ENCODE data around the gene GCSAM.

DNA sequence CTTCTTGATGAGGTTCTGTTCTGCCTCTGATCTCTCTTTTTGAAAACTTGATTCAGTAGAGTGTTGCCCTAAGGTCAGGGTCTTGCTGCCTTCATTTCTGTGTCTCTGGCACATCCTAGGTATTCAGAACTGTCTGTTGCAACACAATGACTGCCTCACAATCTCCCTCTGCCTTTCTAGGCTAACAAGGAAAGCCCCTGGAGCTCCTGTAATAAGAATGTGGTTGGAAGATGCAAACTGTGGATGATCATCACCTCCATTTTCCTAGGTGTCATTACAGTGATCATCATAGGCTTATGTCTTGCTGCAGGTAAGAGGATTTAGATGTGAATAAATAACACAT is 39.9 kb downstream of the GCSAM start:
- TF ChIP-seq, protein P1, sequence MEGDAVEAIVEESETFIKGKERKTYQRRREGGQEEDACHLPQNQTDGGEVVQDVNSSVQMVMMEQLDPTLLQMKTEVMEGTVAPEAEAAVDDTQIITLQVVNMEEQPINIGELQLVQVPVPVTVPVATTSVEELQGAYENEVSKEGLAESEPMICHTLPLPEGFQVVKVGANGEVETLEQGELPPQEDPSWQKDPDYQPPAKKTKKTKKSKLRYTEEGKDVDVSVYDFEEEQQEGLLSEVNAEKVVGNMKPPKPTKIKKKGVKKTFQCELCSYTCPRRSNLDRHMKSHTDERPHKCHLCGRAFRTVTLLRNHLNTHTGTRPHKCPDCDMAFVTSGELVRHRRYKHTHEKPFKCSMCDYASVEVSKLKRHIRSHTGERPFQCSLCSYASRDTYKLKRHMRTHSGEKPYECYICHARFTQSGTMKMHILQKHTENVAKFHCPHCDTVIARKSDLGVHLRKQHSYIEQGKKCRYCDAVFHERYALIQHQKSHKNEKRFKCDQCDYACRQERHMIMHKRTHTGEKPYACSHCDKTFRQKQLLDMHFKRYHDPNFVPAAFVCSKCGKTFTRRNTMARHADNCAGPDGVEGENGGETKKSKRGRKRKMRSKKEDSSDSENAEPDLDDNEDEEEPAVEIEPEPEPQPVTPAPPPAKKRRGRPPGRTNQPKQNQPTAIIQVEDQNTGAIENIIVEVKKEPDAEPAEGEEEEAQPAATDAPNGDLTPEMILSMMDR (IDR thresholded peaks at IDR 0.05), result no peak
- no peak for TF ChIP-seq RAD21 (IDR thresholded peaks at IDR 0.05; ENCODE audit: low read length)
- no peak for TF ChIP-seq FOXJ3 (CRISPR knock-in tag; IDR thresholded peaks at IDR 0.05)
- TF ChIP-seq SMC3 (IDR thresholded peaks at IDR 0.05; ENCODE audit: low read depth, low read length), result no peak

All from SK-N-SH (cell line).